Retina (tissue), 1 donor: ENCODE data around the gene SRCAP.
A peak's percentile ranks its signal among the peaks of the same experiment; 100 is the strongest.

Experiments
- DNase-seq: peaks from one replicate; pipeline ENCODE4 v3.0.0-alpha.2; 2016

The SRCAP gene

DNA sequence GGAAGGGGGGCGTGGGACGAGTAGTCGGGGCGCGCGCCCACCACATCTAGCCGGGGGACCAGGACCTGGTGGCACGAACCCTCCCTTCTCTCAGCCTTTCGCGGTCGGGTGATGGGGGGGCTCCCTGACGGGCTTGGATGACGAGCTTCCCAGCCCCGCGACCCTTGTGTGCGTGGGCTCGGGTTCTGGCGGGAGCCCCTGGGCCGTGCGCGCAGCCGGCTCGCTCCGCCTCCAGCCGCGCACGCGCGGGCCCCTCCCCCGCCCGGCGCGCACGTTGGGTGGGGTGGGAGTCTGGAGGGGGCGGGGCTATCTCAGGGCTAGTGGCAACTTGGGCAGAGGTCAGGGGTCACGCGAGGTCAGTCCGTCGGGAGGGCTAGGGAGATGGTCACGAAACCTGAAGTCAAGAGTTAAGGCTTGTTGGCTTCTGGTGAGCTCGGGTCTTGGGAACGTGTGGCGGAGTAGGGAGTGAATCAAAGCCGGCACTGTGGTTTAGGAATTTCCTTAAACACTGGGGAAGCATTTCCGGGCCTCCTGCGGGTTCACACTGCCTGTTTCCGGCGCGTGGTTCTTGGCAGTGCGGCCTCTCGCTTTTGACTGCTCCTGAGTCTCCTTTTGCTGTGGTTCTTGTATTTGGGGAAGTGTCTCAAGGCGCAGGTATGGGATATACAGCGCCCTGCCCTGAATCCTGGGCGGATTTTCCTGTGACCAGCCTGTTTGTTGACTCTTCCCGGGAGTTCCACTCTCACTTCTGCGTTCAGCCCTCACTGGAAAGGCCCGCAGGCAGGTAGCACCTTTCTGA lies at the start of gene SRCAP:
TSS of gene SRCAP (plus strand) at position 356 of the 799 bp plus-strand sequence. CDS start 1,654 bp downstream, outside the sequence.
- peak; percentile 83 for DNase-seq

DNA sequence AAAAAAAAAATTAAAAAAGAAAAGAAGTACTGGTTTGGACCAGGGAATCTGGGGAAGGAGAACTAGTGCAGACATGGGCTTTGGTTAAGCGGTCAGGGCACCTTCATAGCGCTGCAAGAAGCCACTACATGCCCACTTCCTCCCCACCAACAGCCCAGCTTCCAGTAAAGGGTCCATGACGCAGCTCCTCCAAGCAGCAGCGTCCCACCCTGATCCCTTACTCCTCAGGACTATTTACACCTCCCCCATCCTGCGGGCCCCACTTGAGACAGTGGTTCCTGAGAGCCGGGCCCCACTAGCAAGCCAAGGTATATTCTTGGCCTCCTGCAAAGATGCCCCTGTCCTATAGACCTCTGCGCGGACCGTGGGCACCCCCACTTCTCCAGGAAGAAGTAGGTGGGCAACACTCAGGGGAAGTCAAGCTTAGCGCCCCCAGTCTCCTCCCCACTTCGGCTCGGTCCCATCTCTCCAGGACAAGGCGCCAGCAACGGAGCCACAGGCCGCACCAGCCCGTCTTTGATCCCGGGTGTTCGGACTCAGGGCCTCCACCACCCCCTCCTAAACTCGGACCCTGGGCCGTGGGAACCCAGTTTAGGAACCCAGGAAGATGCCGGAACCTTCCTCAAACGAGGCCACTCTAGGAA lies 49.1 kb upstream of the SRCAP start:
- DNase-seq: no peak

DNA sequence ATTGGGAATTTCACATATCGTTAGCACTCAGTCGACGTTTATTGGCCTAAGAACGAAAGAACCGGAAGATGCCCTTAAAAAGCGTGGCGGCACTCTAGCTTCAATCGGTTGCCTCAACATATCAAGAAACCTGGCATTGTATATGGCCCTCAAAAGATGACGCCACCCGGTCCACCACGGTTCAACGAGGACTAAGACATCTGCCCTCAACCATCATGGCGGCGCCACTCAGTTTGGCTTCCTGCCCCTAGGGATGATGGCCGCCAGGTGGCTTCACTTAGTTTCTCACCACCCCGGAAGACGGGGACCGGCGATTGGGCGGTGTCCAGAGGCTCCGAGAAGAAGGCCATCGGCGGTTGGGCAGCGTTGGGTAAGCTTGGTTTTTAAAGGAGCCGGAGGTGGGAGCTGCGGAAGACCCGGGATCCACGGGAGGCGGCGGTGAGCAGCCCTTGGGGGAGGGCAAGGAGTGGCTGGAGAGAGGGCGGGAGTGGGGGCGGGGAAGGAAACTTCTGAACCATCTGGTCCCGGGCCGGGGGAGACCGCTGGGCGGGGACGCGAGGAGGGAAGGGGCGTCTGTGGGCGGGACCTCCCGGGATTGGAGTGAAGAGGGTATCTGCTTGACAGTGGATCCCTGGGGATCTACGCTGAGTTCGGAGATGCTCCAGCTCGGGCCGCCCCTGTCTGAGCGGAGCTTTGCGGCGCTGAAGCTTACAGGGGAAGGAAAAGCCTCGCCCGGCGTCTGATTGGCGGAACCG lies 48.4 kb upstream of the SRCAP start, which contains the start of gene PRR14:
TSS of gene PRR14 (plus strand) at position 592 of the 755 bp plus-strand sequence. CDS start 686 bp downstream, outside the sequence.
- peak; percentile 99 for DNase-seq

DNA sequence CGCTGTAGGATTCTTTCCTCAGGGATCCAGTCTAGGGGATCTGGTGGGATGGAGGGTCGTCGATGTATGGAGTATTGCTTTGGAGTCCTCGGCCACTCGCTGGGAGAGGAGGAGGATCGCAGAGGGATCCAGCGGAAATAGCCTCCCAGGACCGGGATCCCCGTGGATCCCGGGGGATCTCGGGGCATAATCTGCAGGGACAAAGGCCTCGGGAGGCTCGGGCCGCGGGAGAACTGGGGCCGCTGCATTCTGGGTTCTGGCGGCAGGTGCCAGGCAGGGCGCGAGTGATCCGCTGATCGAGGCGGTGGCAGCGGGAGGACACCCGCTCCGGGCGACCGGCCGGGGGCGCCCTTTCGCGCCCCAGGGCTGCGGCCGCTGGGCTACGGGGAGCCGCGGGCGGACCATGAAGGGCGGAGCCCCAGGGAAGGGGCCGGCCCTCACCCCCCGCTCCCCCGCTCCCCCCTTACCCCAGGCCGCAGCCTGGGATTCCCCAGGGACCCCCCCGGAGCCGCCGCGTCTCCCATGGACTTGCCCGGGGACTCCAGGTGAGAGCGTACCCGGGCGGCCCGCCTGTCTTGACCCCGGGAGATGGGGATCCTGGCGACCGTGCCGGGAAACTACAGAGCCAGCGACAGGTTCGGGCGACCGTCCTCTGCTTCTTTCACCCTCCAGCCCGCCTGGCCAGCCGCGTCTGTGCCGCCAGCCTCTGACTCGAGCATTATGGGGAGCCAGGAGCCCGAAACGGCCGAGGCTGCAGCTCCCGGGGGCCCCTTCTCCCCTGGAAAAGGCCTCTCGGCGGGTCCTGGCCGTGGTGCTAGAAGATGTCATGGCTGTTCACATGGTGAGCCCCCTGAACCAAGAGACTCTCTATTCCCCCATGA lies 47.6 kb upstream of the SRCAP start:
- DNase-seq: peak; percentile 61

DNA sequence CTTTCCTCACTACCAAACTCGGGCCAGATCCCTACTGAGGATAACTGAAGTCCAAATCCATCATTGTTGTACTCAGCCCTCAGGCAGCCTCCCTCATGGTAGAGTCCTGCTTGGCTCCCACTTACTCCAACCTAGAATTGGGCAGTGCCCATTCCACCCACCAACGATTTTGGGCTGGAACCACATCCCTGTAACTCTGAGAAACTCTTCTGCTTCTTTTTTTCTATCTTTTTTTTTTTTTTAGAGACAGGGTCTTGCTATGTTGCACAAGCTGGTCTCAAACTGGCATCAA lies 47.0 kb upstream of the SRCAP start:
- DNase-seq: no peak

DNA sequence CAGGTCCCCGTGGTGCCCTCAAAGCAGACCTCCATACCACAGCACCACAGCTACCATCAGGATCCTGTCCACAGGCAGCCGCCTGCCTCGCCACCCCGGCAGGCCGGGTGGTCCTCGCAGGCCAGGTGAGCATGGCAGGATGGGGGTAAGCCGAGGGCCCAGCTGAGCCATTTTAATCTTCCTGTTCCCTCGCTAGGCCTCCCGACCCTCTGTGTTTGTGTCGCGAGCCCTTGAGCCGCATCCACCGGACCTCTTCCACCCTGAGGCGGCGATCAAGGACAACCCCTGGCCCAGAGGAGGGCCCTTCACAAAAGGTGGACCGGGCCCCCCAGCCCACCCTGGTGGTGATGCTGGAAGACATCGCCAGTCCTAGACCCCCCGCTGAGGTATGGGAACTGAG lies 46.3 kb upstream of the SRCAP start:
- DNase-seq: no peak

DNA sequence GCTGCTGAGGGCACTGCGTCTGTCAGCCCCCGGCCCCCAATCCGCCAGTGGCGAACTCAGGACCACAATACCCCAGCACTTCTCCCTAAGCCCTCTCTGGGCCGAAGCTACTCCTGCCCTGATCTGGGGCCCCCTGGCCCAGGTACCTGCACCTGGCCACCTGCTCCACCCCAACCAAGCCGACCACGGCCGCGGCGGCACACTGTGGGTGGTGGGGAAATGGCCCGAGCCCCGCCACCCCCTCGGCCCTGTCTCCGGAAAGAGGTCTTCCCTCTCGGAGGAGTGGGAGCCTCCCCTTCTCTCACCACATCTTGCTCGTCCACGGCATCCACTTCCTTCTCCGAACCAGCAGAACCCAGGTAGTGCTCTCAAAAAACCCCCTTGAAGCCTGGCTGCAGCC lies 44.1 kb upstream of the SRCAP start:
- DNase-seq: no peak

DNA sequence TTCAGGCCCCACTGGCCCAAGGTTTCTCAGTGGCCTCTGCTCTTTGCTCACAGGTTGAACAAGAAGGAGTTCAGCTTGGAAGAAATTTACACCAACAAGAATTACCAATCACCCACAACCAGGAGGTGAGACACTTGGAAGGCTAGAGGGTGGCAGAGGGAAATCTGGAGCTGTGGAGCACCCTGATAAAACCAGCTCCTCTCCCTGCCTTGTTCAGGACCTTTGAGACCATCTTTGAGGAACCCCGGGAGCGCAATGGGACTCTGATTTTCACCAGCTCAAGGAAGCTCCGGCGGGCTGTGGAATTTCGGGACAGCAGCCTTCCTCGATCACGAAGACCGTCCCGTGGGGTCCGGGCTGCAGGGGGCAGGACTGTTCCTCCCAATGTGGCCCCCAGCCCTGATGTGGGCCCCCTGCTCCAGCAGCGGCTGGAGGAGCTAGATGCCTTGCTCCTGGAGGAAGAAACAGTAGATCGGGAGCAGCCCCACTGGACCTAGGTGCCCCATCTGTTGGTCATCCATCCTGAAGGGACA lies 43.1 kb upstream of the SRCAP start:
- DNase-seq: no peak

DNA sequence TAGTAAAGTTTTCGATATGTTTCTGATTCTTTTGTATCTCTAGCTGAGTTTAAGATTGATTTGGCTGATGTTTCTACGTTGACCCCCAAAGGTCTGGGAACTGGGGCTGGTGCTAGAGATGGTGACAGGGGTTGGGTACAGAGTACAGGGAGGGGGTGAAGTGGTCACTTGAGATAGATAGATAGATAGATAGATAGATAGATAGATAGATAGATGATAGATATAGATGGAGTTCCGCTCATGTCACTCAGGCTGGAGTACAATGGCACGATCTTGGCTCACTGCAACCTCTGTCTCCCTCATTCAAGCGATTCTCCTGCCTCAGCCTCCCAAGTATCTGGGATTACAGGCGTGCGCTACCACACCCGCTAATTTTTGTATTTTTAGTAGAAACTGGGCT lies 42.6 kb upstream of the SRCAP start:
- DNase-seq: no peak

DNA sequence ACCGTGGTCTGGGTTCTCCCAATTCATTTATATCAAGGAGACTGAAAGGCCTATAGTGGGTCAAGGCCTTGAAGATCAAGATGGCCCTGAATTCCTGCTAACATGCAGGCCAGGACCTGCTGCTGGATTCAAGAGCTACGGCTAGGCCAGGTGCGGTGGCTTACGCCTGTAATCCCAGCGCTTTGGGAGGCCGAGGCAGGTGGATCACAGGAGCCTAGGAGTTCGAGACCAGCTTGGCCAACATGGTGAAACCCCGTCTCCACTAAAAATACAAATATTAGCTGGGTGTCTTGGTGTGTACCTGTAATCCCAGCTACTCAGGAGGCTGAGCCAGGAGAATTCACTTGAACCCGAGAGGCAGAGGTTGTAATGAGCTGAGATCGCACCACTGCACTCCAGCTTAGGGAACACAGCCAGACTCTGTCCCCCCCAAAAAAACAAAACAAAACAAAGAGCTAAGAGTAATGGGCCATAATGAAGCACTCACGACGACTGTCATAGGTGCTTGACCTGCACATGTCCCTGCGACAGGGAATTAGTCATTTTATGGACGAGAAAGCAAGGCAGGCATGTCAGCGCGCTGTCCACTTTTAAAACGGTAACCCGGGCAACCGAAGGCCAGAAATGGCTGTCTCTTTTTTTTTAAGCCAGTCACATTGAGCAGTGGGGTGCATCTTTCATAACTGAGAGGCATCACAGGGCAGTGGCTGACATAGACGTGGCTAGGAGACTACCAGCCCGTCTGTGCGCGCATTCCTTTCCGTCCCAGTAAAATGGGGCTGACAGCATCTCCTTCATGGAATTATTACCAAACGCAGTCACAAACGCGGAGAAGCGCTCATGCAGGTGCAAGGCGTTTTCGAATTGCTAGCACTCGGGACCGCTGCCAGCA lies 41.8 kb upstream of the SRCAP start:
- no peak for DNase-seq

DNA sequence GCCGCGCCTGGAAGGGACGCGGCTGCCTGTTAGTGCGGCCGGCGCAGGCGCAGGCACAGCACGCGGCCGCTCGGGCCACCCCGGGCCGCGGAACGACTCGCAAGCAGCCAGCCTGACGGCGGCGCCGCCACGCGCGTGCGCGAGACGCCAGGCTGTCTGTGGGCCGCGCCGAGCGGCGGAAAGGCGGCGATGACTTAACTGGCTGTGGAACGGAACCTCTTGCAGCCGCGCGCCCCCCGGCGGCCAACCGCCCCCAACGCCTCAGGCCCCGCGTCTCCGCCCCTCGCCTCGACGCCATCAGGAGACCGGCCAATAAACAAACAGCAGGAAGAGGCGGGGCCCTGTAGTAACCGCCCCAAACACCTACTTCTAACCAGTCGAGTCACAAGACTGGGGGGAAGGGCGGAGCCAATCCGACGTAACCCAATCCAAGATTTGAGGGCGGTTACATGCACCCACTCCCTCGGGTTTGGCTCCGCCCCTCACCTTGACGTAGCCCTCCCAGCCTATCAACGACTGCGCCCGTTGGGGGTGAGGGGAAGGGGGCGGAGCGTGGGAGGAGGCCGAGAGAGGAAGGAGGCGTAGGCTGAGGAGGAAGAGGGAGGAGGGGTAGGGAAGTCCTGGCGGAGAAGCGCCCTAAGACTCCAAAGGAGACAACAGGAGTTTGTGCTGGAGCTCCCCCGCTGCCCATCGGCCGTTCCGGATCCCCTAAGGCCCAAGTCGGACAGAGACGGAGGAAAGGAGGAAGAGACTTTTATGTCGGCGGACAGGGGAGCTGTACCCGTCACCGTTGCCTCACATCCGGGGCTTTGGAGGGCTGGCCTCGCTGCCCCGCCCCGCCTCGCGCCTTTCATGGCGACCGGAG lies 40.9 kb upstream of the SRCAP start, which contains the start of gene FBRS:
TSS of gene FBRS (plus strand) at position 566 of the 865 bp plus-strand sequence. CDS start 1,088 bp downstream, outside the sequence.
- DNase-seq: peak; percentile 100

DNA sequence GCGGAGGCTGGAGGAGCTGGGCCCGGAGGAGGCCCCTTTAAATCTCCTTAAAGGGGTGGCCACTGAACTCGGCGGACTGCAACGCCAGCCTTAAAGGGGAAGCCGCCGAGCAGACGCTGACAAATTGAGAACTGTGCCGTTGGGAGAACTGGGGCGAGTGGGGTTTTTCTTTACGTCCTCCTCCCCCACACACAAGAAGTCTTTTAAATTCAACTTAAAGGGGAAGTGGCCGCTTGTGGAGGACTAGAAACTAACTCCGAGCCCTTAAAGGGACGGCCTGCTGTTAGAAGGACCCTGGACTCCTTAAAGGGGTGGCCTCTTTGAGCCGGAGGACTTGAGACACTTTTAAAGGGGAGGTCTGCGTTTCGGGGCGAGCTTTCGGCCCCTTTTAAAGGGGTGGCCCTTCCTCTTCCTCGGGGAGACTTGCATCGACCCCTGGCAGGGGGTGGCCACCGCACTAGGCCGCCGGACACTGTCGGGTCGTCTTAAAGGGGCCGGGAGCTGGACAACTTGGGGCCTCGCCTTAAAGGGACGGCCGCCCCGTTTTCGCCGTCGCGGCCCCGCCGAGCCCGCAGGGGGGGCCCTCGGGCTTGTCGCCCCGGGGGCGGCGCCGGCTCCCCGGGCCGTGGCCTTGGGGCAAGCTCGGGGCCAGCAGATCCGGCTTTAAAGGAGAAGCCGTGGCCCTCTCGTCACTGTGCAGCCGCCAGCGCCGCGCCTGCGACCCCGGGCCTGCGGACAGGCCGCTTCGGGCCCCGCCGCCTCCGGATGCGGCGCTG lies 40.1 kb upstream of the SRCAP start:
- peak; percentile 100 for DNase-seq

DNA sequence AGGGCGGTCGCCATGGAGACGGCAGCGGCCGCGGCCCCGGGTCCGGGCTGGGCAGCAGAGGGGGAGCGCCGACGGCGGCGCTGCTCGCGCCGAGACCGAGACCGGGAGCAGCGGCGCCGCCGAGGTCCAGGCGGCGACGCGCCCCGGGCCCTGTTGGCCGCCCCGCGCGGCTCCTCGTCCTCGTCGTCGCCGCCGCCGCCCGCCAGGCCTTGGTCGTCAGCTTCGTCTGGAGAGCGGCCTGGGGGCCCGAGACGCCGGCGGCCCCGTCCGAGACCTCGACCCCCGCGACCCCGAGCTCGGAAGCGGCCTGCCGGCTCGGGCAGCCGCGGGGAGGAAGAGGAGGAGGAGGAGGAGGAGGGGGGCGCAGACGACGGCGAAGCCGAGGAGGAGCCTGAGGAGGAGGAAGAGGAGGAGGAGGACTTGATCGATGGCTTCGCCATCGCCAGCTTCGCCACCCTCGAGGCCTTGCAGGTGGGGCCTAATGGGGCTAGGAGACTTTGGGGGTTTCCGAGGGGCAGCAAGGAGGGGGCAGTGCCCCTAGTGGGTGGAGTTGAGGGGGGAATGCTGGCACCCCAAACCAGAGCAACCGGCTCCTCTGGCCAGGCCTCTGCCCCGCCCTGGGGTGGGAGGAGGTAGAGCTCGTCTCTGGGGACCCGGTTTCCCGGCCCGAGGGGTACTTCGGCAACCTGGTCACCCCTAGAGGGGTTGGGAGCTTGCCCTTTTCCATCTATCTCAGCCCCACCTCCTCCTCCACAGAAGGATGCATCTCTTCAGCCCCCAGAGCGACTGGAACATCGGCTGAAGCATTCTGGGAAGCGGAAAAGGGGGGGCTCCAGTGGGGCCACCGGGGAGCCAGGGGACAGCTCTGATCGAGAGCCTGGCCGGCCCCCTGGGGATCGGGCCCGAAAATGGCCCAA lies 39.2 kb upstream of the SRCAP start:
- peak; percentile 34 for DNase-seq

DNA sequence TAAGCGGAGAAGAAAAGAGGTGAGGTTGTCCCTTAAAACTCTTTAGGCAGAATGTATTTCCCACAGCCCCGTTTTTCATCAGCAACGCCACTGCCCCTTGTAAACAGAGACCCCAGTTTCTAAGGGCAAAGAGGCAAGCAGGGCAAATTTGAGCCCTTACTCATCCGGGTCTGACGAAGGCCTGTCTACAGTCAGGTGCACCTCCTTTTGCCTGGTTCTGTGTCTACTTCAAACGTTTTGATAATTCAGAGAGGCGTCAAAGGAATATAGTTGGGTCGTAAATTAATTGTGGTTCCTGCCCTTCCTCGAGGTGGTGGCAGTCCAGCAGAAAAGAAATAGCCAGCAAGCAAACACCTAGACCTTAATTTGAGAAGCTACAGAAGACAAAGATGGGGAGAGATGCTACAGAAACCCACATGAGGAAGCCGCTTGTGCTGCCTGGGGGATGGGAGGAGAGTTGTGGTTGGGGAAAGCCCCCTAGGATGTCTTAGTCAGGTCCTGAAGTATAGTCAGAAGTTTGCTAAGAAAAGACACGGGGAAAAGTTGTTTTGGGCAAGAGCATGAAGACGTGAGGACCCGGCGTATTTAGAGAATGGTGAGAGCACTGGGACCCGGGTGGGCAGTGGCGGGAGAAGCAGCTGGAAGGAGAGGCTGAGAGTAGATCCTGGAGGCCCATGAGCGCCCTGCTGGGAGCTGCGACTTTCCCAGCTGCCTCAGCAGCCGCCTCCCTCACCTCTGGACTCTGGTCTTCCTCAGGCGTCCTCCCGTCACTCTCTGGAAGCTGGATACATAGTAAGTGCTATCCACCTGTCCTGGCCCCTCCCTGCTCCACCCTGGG lies 38.3 kb upstream of the SRCAP start:
- no peak for DNase-seq

DNA sequence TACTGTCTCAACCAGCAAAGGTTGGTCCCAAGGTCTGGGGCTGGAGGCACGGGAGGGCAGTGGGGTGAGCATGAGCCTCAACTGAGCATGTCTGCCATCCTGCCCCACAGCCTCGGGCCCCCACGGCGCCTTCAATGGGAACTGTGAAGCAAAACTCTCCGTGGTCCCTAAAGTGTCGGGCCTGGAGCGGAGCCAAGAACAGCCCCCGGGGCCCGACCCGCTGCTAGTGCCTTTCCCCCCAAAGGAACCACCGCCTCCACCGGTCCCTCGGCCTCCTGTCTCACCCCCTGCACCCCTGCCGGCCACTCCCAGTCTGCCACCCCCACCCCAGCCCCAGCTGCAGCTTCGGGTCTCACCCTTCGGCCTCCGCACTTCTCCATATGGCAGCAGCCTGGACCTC lies 36.5 kb upstream of the SRCAP start:
- no peak for DNase-seq

DNA sequence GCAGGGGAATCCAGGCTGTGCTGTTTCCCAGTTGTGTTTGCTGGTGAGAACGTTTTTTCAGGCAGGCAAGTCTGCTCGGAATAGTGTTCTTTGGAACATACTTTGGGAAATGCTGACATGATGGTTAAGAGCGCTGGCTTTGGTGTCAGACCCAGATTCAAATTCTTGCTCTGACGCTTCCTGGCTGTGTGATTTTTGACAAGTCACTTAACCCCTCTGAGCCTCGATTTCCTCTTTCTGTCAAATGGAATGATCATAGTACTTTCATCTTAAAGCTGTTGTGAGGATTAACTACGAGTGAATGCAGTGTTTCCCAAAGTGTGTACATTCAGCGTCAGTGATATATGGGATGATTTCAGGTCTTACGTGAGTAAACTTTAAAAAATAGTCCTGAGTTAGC lies 35.9 kb upstream of the SRCAP start:
- DNase-seq: no peak

DNA sequence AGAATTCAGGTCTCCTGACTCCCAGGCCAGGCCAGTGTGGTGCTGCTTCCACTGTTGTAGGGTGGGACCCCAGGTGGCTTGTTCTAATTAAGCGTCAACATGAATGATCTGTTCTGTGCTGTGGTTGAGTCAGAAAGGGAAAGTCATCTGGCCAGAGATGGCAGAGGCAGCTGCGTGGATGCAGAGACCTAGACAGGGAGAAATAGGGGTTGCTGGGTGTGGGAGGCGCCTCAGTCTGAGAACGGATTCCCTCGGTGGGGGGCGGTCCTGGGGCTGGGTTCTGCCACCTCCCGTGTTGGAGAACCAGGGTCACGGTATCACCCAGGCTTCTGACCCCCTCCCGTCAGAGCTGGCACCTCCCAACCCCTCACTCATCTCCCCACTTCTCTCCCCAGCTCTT lies 35.2 kb upstream of the SRCAP start:
- DNase-seq: no peak
